BJ (cell line): ENCODE measurements around the gene DOCK1. TPM values are rescaled to one million over a fixed set of nuclear protein-coding genes. Genes with fewer than 3 reads are reported as not detected.

ENCODE experiments used
- CTCF ChIA-PET: fragments of 350-600 bp; formaldehyde crosslinking; extraction: SDS; loops from one replicate; lab custom pipeline; 2021; ENCODE audit warnings: antibody characterized with exemption, inconsistent platforms; lab: Yijun Ruan, JAX
- POLR2A ChIA-PET: fragments of 300-600 bp; sonication (Branson Sonifier 250); formaldehyde crosslinking; extraction: SDS; loops from one replicate; lab custom pipeline; 2021; ENCODE audit warnings: antibody characterized with exemption; lab: Charles Lee
- DNase-seq: peaks from one replicate; pipeline ENCODE4 v3.0.0-alpha.2; 2011; ENCODE audit warnings: low read depth
- H3K27me3 ChIP-seq: 2 replicates; pipeline ENCODE4 v1.6.0; 2011; ENCODE audit warnings: low read length; ENCODE audit not compliant: control insufficient read depth, insufficient read depth
- H3K36me3 ChIP-seq: 2 replicates; pipeline ENCODE4 v1.5.1; 2011; ENCODE audit warnings: low read length; ENCODE audit not compliant: control insufficient read depth, insufficient read depth
- H3K4me3 ChIP-seq: 2 replicates; pipeline ENCODE4 v1.5.1; 2011; ENCODE audit warnings: low read depth, mild to moderate bottlenecking, control low read depth, low read length
- CTCF ChIP-seq: IDR thresholded peaks from 2 replicates; pipeline ENCODE4 v1.5.1; 2011; ENCODE audit warnings: low read depth, mild to moderate bottlenecking, control low read depth, inconsistent platforms, low read length, moderate library complexity; ENCODE audit not compliant: insufficient read depth
- polyA plus RNA-seq: library from polyadenylated mRNA; depleted of rRNA; stranded (reverse); fragments of >200 nt; gene quantifications from 2 replicates; pipeline ENCODE4 v1.2.3, GENCODE V29; 2011

The DOCK1 gene
- polyA plus RNA-seq, 1 experiment, result 20.0 TPM

- Histone ChIP-seq H3K27me3 (no peaks in the 10 kb centered on the region), H3K4me3 (no peak overlapping the region), H3K36me3 (peaks cover 4% of the 10 kb centered on the region)
- POLR2A ChIA-PET, result no interaction called here
- peak; percentile 84 for DNase-seq
- CTCF ChIA-PET, result no interaction called here
- no peak for TF ChIP-seq CTCF
These were observed 503.5 kb downstream of the DOCK1 start for GRCh38 chr10:127408733-127409132.

- no peak for TF ChIP-seq CTCF
- CTCF ChIA-PET, result no interaction called here
- POLR2A ChIA-PET, result no interaction called here
These were observed 504.8 kb downstream of the DOCK1 start for GRCh38 chr10:127410030-127410429.

GRCh38 chr10:127411062-127411461, 505.8 kb downstream of the DOCK1 start:
- Histone ChIP-seq H3K4me3 (no peak overlapping the region), H3K36me3 (peaks cover 8% of the 10 kb centered on the region), H3K27me3 (no peaks in the 10 kb centered on the region)
- CTCF ChIA-PET, result no interaction called here
- no peak for TF ChIP-seq CTCF
- POLR2A ChIA-PET, result no interaction called here
- DNase-seq, result no peak

More at GRCh38 chr10:127410030-127410429, 504.8 kb downstream of the DOCK1 start:
- Histone ChIP-seq H3K4me3 (no peak overlapping the region), H3K27me3 (no peaks in the 10 kb centered on the region), H3K36me3 (peaks cover 6% of the 10 kb centered on the region)
- DNase-seq, result no peak

GRCh38 chr10:127413326-127413725, 508.1 kb downstream of the DOCK1 start:
- Histone ChIP-seq H3K27me3 (no peaks in the 10 kb centered on the region), H3K4me3 (no peak overlapping the region), H3K36me3 (peaks cover 13% of the 10 kb centered on the region)
- no peak for TF ChIP-seq CTCF
- CTCF ChIA-PET, result interaction anchor here (0.9 kb wide), 1 partner anchor 248 kb away, joined by 4 read pairs; no protein-coding TSS in a partner anchor
- POLR2A ChIA-PET, result no interaction called here
- DNase-seq, result no peak

GRCh38 chr10:127414024-127414423, 508.8 kb downstream of the DOCK1 start:
- H3K4me3 ChIP-seq, result no peak overlapping the region
- H3K27me3 ChIP-seq, result no peaks in the 10 kb centered on the region
- ChIA-PET CTCF (interaction anchor here (0.9 kb wide), 1 partner anchor 249 kb away, joined by 4 read pairs; no protein-coding TSS in a partner anchor), POLR2A (no interaction called here)
- no peak for DNase-seq
- peaks cover 17% of the 10 kb centered on the region for H3K36me3 ChIP-seq
- TF ChIP-seq CTCF, result no peak
